ENCODE data around the gene NEK5.
"Not testable (repeated sequence)": the region's sequence is repeated elsewhere in the genome, so short reads cannot be mapped to it uniquely, and the experiment has no call there.

The NEK5 gene

GRCh38 chr13:52136763-52137162 is 7.9 kb upstream of the NEK5 start:
- no peak for DNase-seq (ENCODE audit: low spot score)

DNA sequence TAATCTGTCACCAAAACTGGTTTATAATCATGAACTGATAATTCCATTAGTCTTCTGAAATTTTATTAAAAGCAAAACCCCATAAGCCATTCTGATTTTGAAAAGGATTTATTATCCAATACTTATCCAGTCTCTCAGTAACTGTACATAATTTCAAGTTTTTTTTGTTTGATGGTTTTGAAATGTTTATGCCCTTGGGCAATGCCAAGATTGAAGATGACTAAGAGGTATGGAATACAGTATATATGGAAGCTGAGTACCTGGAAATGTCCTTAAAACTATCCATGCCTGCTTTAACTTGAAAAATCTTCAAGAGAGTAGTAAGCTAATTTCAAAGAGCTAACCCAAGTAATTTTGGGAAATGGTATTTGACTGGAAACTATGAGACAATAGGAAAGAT is 1.8 kb upstream of the NEK5 start:
- no peak for DNase-seq (ENCODE audit: low spot score)

DNA sequence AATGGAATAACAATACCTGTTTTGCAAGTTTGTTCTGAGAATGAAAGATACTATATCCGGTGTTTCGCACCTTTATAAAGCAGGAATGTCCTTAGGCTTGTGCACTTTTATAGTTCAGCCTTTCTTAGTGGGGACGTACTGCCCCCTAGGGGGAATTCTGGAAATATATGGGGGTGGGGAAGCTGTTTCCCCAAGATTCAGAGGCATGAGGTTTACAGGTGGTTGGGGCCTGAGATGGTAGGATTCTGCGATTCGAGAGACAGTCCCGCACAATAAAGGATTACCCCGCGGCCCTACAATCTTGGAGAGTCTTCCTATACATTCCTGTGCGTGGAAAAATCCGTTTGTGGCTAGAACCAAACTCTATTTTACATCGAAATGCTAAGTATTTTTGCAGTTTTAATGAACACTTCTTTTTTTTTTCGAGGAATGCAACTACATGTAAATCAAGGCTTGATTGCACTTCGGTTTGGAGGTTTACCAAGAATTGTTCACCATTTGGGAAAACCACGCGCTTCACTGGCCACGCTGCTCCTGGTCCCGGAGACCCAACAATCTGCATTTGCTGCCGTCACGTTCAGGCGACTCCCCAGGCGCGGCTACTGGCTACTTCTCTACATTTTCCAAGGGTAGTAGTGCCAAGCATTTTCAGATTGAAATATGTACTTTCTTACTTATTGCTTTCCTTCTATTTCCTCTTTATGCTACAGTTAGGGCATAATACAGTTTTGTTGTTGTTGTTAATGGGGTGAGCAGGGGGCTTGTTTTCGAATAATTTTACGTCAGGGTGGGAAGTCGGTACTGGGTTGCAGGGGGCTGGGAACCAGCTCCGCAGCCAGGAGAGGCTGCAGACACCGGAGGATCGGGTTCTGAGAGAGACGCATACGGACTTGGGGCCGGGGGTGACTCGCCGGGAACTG is 830 bp downstream of the NEK5 start:
- DNase-seq (ENCODE audit: low spot score) = peak; percentile 66

- DNase-seq (ENCODE audit: low spot score) = no peak
Observed at GRCh38 chr13:52127378-52127777, 1.5 kb downstream of the NEK5 start.

DNA sequence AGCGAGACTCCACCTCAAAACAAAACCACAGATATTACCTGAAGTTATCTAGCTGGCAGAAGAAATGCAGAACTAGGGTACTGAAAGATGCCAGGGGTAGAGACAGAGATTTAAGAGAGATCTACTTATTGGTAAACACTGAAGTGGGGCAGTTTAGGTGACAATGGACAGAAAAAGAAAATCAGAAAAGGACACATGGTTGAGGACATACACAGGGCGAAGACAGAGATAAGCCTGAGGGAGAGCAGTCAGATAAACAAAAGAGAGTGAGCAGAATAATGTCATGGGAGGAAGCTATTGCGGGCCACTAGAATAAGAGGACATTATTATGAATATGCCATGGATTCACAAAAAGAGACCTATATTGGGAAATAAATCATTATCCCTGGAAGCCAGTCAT is 3.3 kb downstream of the NEK5 start:
- no peak for DNase-seq (ENCODE audit: low spot score)

- no peak for DNase-seq (ENCODE audit: low spot score)
Observed at GRCh38 chr13:52118595-52118994, 10.3 kb downstream of the NEK5 start.

DNA sequence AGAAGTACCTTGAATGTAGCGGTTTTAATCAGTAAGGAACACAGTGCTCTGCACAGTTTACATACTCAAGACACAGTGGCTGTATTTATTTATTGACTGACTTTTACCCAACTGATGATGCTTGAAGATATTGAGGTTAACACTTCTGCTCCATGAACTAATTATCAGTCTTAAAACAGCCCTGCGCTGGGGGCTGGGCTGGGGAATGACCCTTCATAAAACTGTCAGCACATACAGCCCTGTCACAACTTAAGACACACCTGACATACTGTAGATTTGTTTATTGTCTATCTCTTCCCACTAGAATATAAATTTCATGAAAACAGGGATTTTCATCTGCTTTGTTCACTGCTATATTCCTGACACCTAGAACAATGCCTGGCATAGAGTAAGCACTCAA is 10.8 kb downstream of the NEK5 start:
- no peak for DNase-seq (ENCODE audit: low spot score)

DNA sequence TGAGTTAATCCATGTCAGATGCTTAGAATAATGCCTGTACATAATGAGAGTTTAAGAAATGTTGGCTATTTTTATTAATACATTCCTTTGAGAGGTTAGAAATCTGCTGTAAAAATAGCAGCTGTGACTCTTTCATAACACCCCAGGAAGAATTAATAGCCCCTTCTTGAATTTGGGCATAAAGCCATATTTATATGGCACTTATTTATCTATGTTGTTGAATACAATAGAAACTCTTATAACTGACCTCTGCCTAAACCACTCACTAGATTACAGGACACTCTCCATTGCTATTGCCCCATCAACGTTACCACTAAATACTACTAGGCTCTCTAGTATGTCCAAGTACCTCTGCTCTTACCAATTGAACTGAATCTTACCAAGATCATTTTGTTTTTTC is 16.3 kb downstream of the NEK5 start:
- no peak for DNase-seq (ENCODE audit: low spot score)

GRCh38 chr13:52109116-52109670 is 19.7 kb downstream of the NEK5 start:
- DNase-seq (ENCODE audit: low spot score) = no peak

DNA sequence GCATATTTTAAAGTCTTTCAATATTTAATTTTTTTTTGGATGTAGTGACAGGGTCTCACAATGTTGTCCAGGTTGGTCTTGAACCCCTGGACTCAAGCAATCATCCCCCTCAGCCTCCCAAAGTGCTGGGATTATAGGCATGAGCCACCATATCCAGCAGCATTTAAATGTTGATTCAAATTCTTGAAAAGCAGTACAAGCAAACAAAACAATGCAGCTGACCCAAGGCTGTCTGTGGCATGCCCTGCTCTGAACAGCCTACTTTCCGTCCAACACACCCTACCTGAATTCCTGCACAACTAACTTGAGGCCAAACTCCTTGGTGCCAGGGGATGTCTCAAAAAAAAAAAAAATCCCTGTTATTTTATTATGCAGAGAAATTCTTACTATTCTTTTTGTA is 23.0 kb downstream of the NEK5 start:
- DNase-seq (ENCODE audit: low spot score) = no peak

DNA sequence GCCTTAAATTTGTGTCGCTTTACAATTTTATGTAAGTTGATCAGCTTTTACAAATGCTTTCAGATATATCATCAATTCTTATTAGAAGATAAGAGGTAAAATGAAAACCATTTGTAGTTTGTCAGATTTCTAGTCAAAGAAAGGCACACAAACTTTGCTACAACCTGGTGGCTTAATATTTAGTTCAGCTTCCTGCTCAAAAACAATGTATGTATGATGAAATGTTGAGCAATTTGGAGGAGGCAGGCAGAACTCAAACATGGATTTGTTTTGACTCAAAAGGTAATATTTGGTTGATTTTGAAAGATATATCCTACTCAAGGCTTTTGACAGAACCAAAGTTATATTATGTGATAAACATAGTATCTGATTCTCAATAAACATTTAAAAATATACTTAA is 24.2 kb downstream of the NEK5 start:
- no peak for DNase-seq (ENCODE audit: low spot score)

DNA sequence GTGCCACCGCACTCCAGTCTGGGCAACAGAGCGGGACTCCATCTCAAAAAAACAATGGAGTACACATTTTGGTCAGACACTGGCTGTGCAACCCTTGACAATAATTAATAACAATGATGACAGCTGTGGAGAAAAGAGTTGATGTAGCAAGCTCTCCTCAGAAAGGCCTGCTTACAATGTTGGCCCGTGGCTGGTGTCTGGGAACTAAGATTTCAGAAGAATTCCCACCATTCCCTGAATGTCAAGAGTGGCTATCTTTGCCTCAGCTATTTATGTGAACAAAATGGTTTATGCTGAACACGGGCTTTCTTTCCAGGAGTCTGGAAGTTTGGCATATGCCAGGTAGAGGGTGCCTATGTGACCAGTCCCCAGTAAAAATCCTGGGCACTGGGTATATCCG is 25.5 kb downstream of the NEK5 start:
- no peak for DNase-seq (ENCODE audit: low spot score)

- not testable (repeated sequence) for DNase-seq (ENCODE audit: low spot score)
Observed at GRCh38 chr13:52102423-52102822, 26.4 kb downstream of the NEK5 start.

GRCh38 chr13:52097197-52097596 is 31.7 kb downstream of the NEK5 start:
- DNase-seq (ENCODE audit: low spot score) = no peak

- no peak for DNase-seq (ENCODE audit: low spot score)
Observed at GRCh38 chr13:52096748-52097147, 32.1 kb downstream of the NEK5 start.

DNA sequence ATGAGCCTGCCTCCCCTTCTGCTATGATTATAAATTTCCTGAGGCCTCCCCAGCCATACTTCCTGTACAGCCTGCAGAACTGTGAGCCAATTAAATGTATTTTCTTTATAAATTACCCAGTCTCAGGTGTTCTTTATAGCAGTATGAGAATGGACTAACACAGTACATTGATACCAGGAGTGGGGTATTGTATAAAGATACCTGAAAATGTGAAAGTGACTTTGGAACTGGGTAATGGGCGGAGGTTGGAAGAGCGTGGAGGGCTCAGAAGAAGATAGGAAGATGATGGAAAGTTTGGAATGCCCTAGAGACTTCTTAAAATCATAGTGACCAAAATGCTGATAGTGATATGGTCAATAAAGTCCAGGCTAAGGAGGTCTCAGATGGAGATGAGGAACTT is 32.8 kb downstream of the NEK5 start:
- DNase-seq (ENCODE audit: low spot score) = no peak

DNA sequence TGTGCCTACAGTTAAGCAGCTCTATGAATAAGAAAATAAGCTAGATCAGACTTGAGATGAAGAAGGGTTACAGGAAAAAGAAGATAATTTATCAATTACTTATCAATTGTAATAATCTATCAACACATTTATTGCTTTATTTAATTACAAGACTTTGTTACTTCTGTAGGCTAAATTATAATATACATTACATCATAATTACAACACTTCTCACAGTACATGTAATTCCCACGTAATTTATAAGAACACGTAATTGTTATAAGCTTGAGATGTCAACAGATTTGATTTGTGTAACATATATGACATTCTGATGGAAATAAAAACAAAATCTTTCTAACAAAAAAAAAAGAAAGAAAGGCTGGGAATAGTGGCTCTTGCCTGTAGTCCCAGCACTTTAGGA is 36.8 kb downstream of the NEK5 start:
- no peak for DNase-seq (ENCODE audit: low spot score)

- DNase-seq (ENCODE audit: low spot score) = no peak
Observed at GRCh38 chr13:52091473-52091872, 37.4 kb downstream of the NEK5 start.

GRCh38 chr13:52085421-52085820 is 43.5 kb downstream of the NEK5 start:
- DNase-seq (ENCODE audit: low spot score) = no peak

GRCh38 chr13:52084981-52085380 is 43.9 kb downstream of the NEK5 start:
- DNase-seq (ENCODE audit: low spot score) = not testable (repeated sequence)

- no peak for DNase-seq (ENCODE audit: low spot score)
Observed at GRCh38 chr13:52082601-52083000, 46.3 kb downstream of the NEK5 start.

GRCh38 chr13:52079891-52080290 is 49.0 kb downstream of the NEK5 start:
- DNase-seq (ENCODE audit: low spot score) = not testable (repeated sequence)

- DNase-seq (ENCODE audit: low spot score) = no peak
Observed at GRCh38 chr13:52070929-52071523, 57.8 kb downstream of the NEK5 start.
